ENCODE data around the gene MICU1. TPM values are rescaled to one million over a fixed set of nuclear protein-coding genes. Genes with fewer than 3 reads are reported as not detected.

The MICU1 gene
- total and polyA plus RNA-seq, 2 of the 13 experiments (the other 11 are each of a cell fraction or from before 2014, with no cell fraction given) = 32.5 to 56.1 TPM

- TF ChIP-seq KDM2A (CRISPR knock-in tag; IDR thresholded peaks at IDR 0.05; ENCODE audit: borderline replicate concordance, low read depth) (no peak), ZFP1 (CRISPR knock-in tag; IDR thresholded peaks at IDR 0.05) (0 out of 2 replicates have a peak, but pooled peaks have one; percentile 35), ZNF557 (CRISPR knock-in tag; IDR thresholded peaks at IDR 0.05) (no peak), MXD1 (CRISPR knock-in tag; IDR thresholded peaks at IDR 0.05) (no peak), SMYD3 (CRISPR knock-in tag; IDR thresholded peaks at IDR 0.05) (no peak), CAMTA2 (CRISPR knock-in tag; IDR thresholded peaks at IDR 0.05; ENCODE audit: borderline replicate concordance) (no peak), ARID4A (CRISPR knock-in tag; IDR thresholded peaks at IDR 0.05; ENCODE audit: borderline replicate concordance) (no peak), IKZF1 (IDR thresholded peaks at IDR 0.05) (no peak), SMAD1 (CRISPR knock-in tag; IDR thresholded peaks at IDR 0.05; ENCODE audit: borderline replicate concordance, low read depth) (no peak), TCF7L2 (IDR thresholded peaks at IDR 0.05; ENCODE audit: low read depth, low read length) (no peak), ZNF496 (CRISPR knock-in tag; IDR thresholded peaks at IDR 0.05; ENCODE audit: insufficient replicate concordance) (no peak), SALL2 (CRISPR knock-in tag; IDR thresholded peaks at IDR 0.05) (no peak)
Observed at GRCh38 chr10:72525689-72526088, 100.2 kb downstream of the MICU1 start (continued).

Data from HepG2 (cell line).